Measurements from ENCODE around the gene JAM3. TPM values are rescaled to one million over a fixed set of nuclear protein-coding genes. Genes with fewer than 3 reads are reported as not detected.
A peak's percentile ranks its signal among the peaks of the same experiment; 100 is the strongest.

JAM3 gene
- total and polyA plus RNA-seq, 2 donors (not counting 1 experiment from before 2014, with no cell fraction given), result 44.1 to 85.7 TPM

GRCh38 chr11:134069426-134070341, 812 bp downstream of the JAM3 start:
- Histone ChIP-seq H3K9ac (ENCODE audit: insufficient read depth, low read length) (peak overlapping the region; percentile 81), H3K27ac (ENCODE audit: insufficient read depth, low read length) (peak overlapping the region; percentile 73), H3K9me3 (ENCODE audit: control insufficient read depth, insufficient read depth, low read depth, low read length) (no peaks in the 10 kb centered on the region), H3K79me2 (ENCODE audit: control insufficient read depth, insufficient read depth, low read length) (peaks cover 3% of the 10 kb centered on the region), H2AFZ (ENCODE audit: low read length) (peak overlapping the region; percentile 36), H3K27me3 (ENCODE audit: control insufficient read depth, insufficient read depth, low read length) (peaks cover 3% of the 10 kb centered on the region), H3K4me2 (ENCODE audit: extremely low read depth, insufficient read depth, low read length) (peak overlapping the region; percentile 85), H4K20me1 (ENCODE audit: control insufficient read depth, extremely low read depth, insufficient read depth, low read length) (no peaks in the 10 kb centered on the region), H3K4me3 (replicated peaks in 1 of 4; ENCODE audit: control extremely low read depth in 1 of 4, insufficient read depth in 1 of 4, low read depth in 3 of 4, low read length in 4 of 4) (peak overlapping the region; percentile 50 to 81 (median 68)), H3K4me1 (ENCODE audit: control insufficient read depth, extremely low read depth, insufficient read depth, low read length) (no peaks in the 10 kb centered on the region), H3K36me3 (ENCODE audit: control insufficient read depth, insufficient read depth, low read length) (no peaks in the 10 kb centered on the region)
- peak in 1 of 2 donors; percentile 37 for DNase-seq (ENCODE audit: low read depth in 2 of 2)
- TF ChIP-seq EZH2 (IDR thresholded peaks at IDR 0.05; ENCODE audit: low read length, missing control alignments) (no peak), CTCF (conservative IDR thresholded peaks at IDR 0.05 in 1 of 2, IDR thresholded peaks at IDR 0.05 in 1 of 2; ENCODE audit: low read depth in 1 of 2, low read length in 2 of 2) (no peak)

DNA sequence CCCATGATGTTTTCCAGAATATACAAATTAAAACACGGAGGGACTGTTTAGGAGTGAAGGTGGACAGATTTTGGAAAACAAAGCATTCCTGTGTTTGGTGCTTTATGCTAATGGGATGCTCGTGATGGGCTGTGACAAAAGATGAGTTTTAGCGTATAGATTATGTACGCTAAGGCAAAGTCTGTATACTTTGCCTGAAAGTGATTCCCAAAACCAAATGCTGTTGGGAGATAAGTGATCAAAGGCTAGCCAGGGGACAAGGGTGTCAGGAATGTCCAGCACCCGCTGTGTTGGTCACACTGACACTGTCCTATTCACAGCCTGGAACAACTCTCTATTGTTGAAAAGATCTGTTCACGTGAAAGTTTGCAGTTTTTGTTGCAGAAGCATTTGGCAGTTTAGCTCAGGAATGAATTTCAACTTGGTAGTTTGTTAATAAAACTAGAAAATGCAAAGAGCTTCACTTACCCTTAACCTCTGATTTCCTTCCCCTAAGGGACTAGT, 1.5 kb downstream of the JAM3 start:
- peak overlapping the region; percentile 85 for H3K4me2 ChIP-seq (ENCODE audit: extremely low read depth, insufficient read depth, low read length)
- no peak for DNase-seq (ENCODE audit: low read depth in 2 of 2)
- H4K20me1 ChIP-seq (ENCODE audit: control insufficient read depth, extremely low read depth, insufficient read depth, low read length), result no peaks in the 10 kb centered on the region
- no peaks in the 10 kb centered on the region for H3K9me3 ChIP-seq (ENCODE audit: control insufficient read depth, insufficient read depth, low read depth, low read length)
- H3K4me1 ChIP-seq (ENCODE audit: control insufficient read depth, extremely low read depth, insufficient read depth, low read length), result no peaks in the 10 kb centered on the region
- H3K27me3 ChIP-seq (ENCODE audit: control insufficient read depth, insufficient read depth, low read length), result peaks cover 2% of the 10 kb centered on the region
- no peak overlapping the region for H2AFZ ChIP-seq (ENCODE audit: low read length)
- H3K36me3 ChIP-seq (ENCODE audit: control insufficient read depth, insufficient read depth, low read length), result no peaks in the 10 kb centered on the region
- no peak overlapping the region for H3K27ac ChIP-seq (ENCODE audit: insufficient read depth, low read length)
- peak overlapping the region in 1 of 4 experiments; percentile 81 for H3K4me3 ChIP-seq (replicated peaks in 1 of 4; ENCODE audit: control extremely low read depth in 1 of 4, insufficient read depth in 1 of 4, low read depth in 3 of 4, low read length in 4 of 4)
- TF ChIP-seq CTCF (conservative IDR thresholded peaks at IDR 0.05 in 1 of 2, IDR thresholded peaks at IDR 0.05 in 1 of 2; ENCODE audit: low read depth in 1 of 2, low read length in 2 of 2) (no peak), EZH2 (IDR thresholded peaks at IDR 0.05; ENCODE audit: low read length, missing control alignments) (no peak)
- peaks cover 3% of the 10 kb centered on the region for H3K79me2 ChIP-seq (ENCODE audit: control insufficient read depth, insufficient read depth, low read length)
- no peak overlapping the region for H3K9ac ChIP-seq (ENCODE audit: insufficient read depth, low read length)

- TF ChIP-seq EZH2 (IDR thresholded peaks at IDR 0.05; ENCODE audit: low read length, missing control alignments) (no peak), CTCF (conservative IDR thresholded peaks at IDR 0.05 in 1 of 2, IDR thresholded peaks at IDR 0.05 in 1 of 2; ENCODE audit: low read depth in 1 of 2, low read length in 2 of 2) (no peak)
- Histone ChIP-seq H3K36me3 (ENCODE audit: control insufficient read depth, insufficient read depth, low read length) (no peaks in the 10 kb centered on the region), H3K4me3 (replicated peaks in 1 of 4; ENCODE audit: control extremely low read depth in 1 of 4, insufficient read depth in 1 of 4, low read depth in 3 of 4, low read length in 4 of 4) (no peak overlapping the region), H2AFZ (ENCODE audit: low read length) (no peak overlapping the region), H3K27me3 (ENCODE audit: control insufficient read depth, insufficient read depth, low read length) (no peaks in the 10 kb centered on the region), H3K79me2 (ENCODE audit: control insufficient read depth, insufficient read depth, low read length) (peaks cover 3% of the 10 kb centered on the region), H3K9me3 (ENCODE audit: control insufficient read depth, insufficient read depth, low read depth, low read length) (no peaks in the 10 kb centered on the region), H3K4me2 (ENCODE audit: extremely low read depth, insufficient read depth, low read length) (no peak overlapping the region), H3K27ac (ENCODE audit: insufficient read depth, low read length) (no peak overlapping the region), H4K20me1 (ENCODE audit: control insufficient read depth, extremely low read depth, insufficient read depth, low read length) (no peaks in the 10 kb centered on the region), H3K4me1 (ENCODE audit: control insufficient read depth, extremely low read depth, insufficient read depth, low read length) (no peaks in the 10 kb centered on the region), H3K9ac (ENCODE audit: insufficient read depth, low read length) (no peak overlapping the region)
- no peak for DNase-seq (ENCODE audit: low read depth in 2 of 2)
Observed at GRCh38 chr11:134071306-134071705, 2.4 kb downstream of the JAM3 start.
